ENCODE measurements around the gene CCDC141. TPM values are rescaled to one million over a fixed set of nuclear protein-coding genes. Genes with fewer than 3 reads are reported as not detected.

The CCDC141 gene
- polyA plus RNA-seq, 3 donors = 0.12 to 0.27 (median 0.12) TPM

Other genes with a start within 250 kb of the CCDC141 start
- gene TTN, start 242.7 kb downstream of the CCDC141 start, polyA plus RNA-seq (ENCODE audit: insufficient read length in 3 of 3) = 1 to 10 TPM; 1.1 to 1.3 (median 1.2) TPM
- 10 to 100 TPM; 65.1 to 67.8 (median 66.4) TPM for gene SESTD1, start 214.7 kb upstream of the CCDC141 start, polyA plus RNA-seq (ENCODE audit: insufficient read length in 3 of 3)